NCI-H2196 (cell line): ENCODE data around the gene INSYN1.

Source experiments
- DNase-seq: peaks from one replicate; lab custom pipeline; 2025; ENCODE audit not compliant: unreplicated experiment; lab: John Stamatoyannopoulos, UW

INSYN1 gene

GRCh38 chr15:73687351-73687750, 65.8 kb downstream of the INSYN1 start:
- no peak for DNase-seq

DNA sequence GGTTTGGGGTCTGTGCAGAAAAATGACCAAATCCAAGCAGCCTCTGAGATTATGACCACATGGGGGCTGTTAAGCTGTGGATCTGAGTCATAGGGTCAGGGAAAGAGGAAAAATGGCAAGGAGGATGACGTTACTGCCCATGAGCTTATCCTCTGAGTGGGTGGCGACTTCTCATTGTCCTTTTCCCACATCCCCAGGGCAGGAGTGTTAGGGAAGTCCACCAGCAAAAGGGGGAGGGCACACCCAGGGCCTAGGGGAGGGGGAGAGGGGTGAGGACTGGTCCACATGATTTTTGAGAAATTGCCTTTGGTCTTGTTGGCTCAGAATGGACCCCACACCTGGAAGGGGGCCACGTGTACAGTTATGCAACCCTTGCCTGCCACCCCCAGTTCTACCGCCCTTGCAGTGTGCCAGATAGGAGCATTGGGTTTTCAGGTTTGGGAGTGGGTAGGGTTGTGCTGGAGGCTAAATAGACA, 66.3 kb downstream of the INSYN1 start:
- no peak for DNase-seq

GRCh38 chr15:73685981-73686380, 67.2 kb downstream of the INSYN1 start:
- DNase-seq: no peak
